H1 (cell line): ENCODE data around the gene STK40. TPM values are rescaled to one million over a fixed set of nuclear protein-coding genes. Genes with fewer than 3 reads are reported as not detected.

Experiments
- CTCF ChIA-PET: fragments of 300-600 bp; sonication (Branson Sonifier 250); formaldehyde crosslinking; loops from one replicate; lab custom pipeline; 2021; ENCODE audit not compliant: partially characterized antibody; lab: Charles Lee
- POLR2A ChIA-PET: fragments of 300-600 bp; sonication (Branson Sonifier 250); formaldehyde crosslinking; loops from one replicate; lab custom pipeline; 2021; ENCODE audit warnings: inconsistent platforms; ENCODE audit not compliant: partially characterized antibody; lab: Charles Lee
- DNase-seq, 2 experiments: peaks; one replicate each; pipeline versions ENCODE4 v3.0.0 to v3.0.0-alpha.2; 2010 to 2022; ENCODE audit warnings: low spot score in 2 of 2, low read depth in 1 of 2, mixed read lengths in 1 of 2
- FAIRE-seq: peaks from 2 replicates; lab custom pipeline; 2011; peaks lifted over from hg19 to GRCh38; lab: Jason Lieb, UNC
- H2AFZ ChIP-seq: 2 replicates; pipeline ENCODE4 v1.8.1; 2012; ENCODE audit warnings: low read length, inconsistent platforms
- H2AK5ac ChIP-seq: 2 replicates; pipeline ENCODE4 v1.6.1; 2013; ENCODE audit warnings: low read depth, low read length
- H2BK120ac ChIP-seq: replicated peaks from 2 replicates; pipeline ENCODE3; 2013; ENCODE audit warnings: low read depth, low read length, inconsistent platforms
- H2BK12ac ChIP-seq: 2 replicates; pipeline ENCODE4 v1.6.1; 2013; ENCODE audit warnings: low read depth, low read length
- H2BK15ac ChIP-seq: 2 replicates; pipeline ENCODE4 v1.6.1; 2013; ENCODE audit warnings: low read length
- H2BK20ac ChIP-seq: 2 replicates; pipeline ENCODE4 v1.6.1; 2013; ENCODE audit warnings: low read length
- H2BK5ac ChIP-seq: 2 replicates; pipeline ENCODE4 v1.6.1; 2013; ENCODE audit warnings: low read depth, low read length
- H3K14ac ChIP-seq: 2 replicates; pipeline ENCODE4 v1.6.1; 2013; ENCODE audit warnings: inconsistent platforms; ENCODE audit not compliant: insufficient read length
- H3K18ac ChIP-seq: 2 replicates; pipeline ENCODE4 v1.6.1; 2013; ENCODE audit warnings: low read length; ENCODE audit errors: extremely low read depth
- H3K23ac ChIP-seq: 2 replicates; pipeline ENCODE4 v1.6.1; 2013; ENCODE audit warnings: inconsistent platforms; ENCODE audit not compliant: insufficient read length
- H3K23me2 ChIP-seq: 2 replicates; pipeline ENCODE4 v1.6.1; 2013; ENCODE audit warnings: low read depth, low read length
- H3K27ac ChIP-seq: 2 replicates; pipeline ENCODE4 v1.6.1; 2011; ENCODE audit warnings: low read depth, low read length, inconsistent platforms
- H3K27me3 ChIP-seq, 4 experiments: replicated peaks in 1 of 4; 1 replicate in 1 of 4; 2 replicates in 3 of 4; pipeline versions ENCODE4 v1.6.1 to v1.8.1; 2011 to 2013; ENCODE audit warnings: low read length in 3 of 4, mild to moderate bottlenecking in 3 of 4, inconsistent platforms in 2 of 4, mixed read lengths in 2 of 4, moderate library complexity in 1 of 4; ENCODE audit not compliant: control insufficient read depth in 3 of 4, insufficient read depth in 3 of 4; ENCODE audit errors: extremely low read depth in 1 of 4
- H3K36me3 ChIP-seq, 4 experiments: 2 replicates each; pipeline versions ENCODE4 v1.6.1 to v1.8.1; 2011 to 2013; ENCODE audit warnings: mild to moderate bottlenecking in 4 of 4, low read length in 3 of 4, moderate library complexity in 2 of 4, control low read depth in 1 of 4, inconsistent platforms in 1 of 4; ENCODE audit not compliant: insufficient read depth in 4 of 4, control insufficient read depth in 2 of 4
- H3K4ac ChIP-seq: replicated peaks from 2 replicates; pipeline ENCODE3; 2013; ENCODE audit warnings: low read length, low read depth, mixed read lengths, inconsistent platforms; ENCODE audit not compliant: insufficient read length
- H3K4me1 ChIP-seq, 4 experiments: replicated peaks in 1 of 4; 1 replicate in 1 of 4; 2 replicates in 3 of 4; pipeline versions ENCODE4 v1.6.1 to v1.8.1; 2011 to 2013; ENCODE audit warnings: low read length in 3 of 4, inconsistent platforms in 2 of 4, mixed read lengths in 1 of 4; ENCODE audit not compliant: insufficient read depth in 4 of 4, control insufficient read depth in 3 of 4
- H3K4me2 ChIP-seq, 2 experiments: 2 replicates each; pipeline versions ENCODE4 v1.6.1 to v1.8.1; 2011 to 2013; ENCODE audit warnings: low read depth in 2 of 2, low read length in 2 of 2, control low read depth in 1 of 2, inconsistent platforms in 1 of 2, mild to moderate bottlenecking in 1 of 2; ENCODE audit not compliant: insufficient read depth in 1 of 2
- H3K4me3 ChIP-seq, 4 experiments: fragments of 200-600, 300-600 bp in 1 of 4; sonication (generic), shearing (Covaris generic), sonication (Bioruptor Twin) in 1 of 4; 2 replicates each; pipeline versions ENCODE4 v1.5.1 to v1.8.1; 2011 to 2016; ENCODE audit warnings: low read length in 4 of 4, low read depth in 3 of 4, control low read depth in 2 of 4, inconsistent platforms in 2 of 4, mild to moderate bottlenecking in 2 of 4, mixed read lengths in 1 of 4, moderate library complexity in 1 of 4; ENCODE audit not compliant: insufficient read depth in 2 of 4; ENCODE audit errors: extremely low read depth in 1 of 4
- H3K56ac ChIP-seq: replicated peaks from 2 replicates; pipeline ENCODE3; 2013; ENCODE audit warnings: low read depth, mild to moderate bottlenecking, mixed read lengths, low read length, inconsistent platforms; ENCODE audit not compliant: insufficient read length
- H3K79me1 ChIP-seq: 2 replicates; pipeline ENCODE4 v1.6.1; 2013; ENCODE audit warnings: low read depth, low read length, control low read depth
- H3K79me2 ChIP-seq, 2 experiments: 2 replicates each; pipeline versions ENCODE4 v1.6.1 to v1.8.1; 2012 to 2013; ENCODE audit warnings: low read length in 2 of 2, mild to moderate bottlenecking in 2 of 2, inconsistent platforms in 1 of 2; ENCODE audit not compliant: insufficient read depth in 2 of 2, control insufficient read depth in 1 of 2
- H3K9ac ChIP-seq, 4 experiments: replicated peaks in 1 of 4; 1 replicate in 1 of 4; 2 replicates in 3 of 4; pipeline versions ENCODE4 v1.6.1 to v1.8.1; 2011 to 2013; ENCODE audit warnings: low read depth in 3 of 4, low read length in 3 of 4, control low read depth in 2 of 4, mild to moderate bottlenecking in 2 of 4, moderate library complexity in 2 of 4, inconsistent platforms in 1 of 4; ENCODE audit errors: extremely low read depth in 1 of 4
- H3K9me3 ChIP-seq, 2 experiments: 2 replicates each; pipeline versions ENCODE4 v1.6.1 to v1.8.1; 2012 to 2013; ENCODE audit warnings: mild to moderate bottlenecking in 2 of 2, moderate library complexity in 2 of 2, control low read depth in 1 of 2, inconsistent platforms in 1 of 2, low read depth in 1 of 2, low read length in 1 of 2, mixed read lengths in 1 of 2; ENCODE audit not compliant: insufficient read depth in 2 of 2
- H4K20me1 ChIP-seq, 2 experiments: replicated peaks in 1 of 2; 2 replicates each; pipeline versions ENCODE3 to v1.8.1; 2011 to 2013; ENCODE audit warnings: inconsistent platforms in 2 of 2, low read length in 2 of 2, mild to moderate bottlenecking in 1 of 2; ENCODE audit not compliant: insufficient read depth in 2 of 2, control insufficient read depth in 1 of 2
- H4K5ac ChIP-seq: 2 replicates; pipeline ENCODE4 v1.6.1; 2013; ENCODE audit warnings: low read length, low read depth, mixed read lengths, inconsistent platforms; ENCODE audit not compliant: insufficient read length
- H4K8ac ChIP-seq: 2 replicates; pipeline ENCODE4 v1.8.0; 2013; ENCODE audit warnings: mild to moderate bottlenecking, moderate library complexity, low read length, inconsistent platforms; ENCODE audit not compliant: insufficient read depth; ENCODE audit errors: extremely low read depth
- H4K91ac ChIP-seq: replicated peaks from 2 replicates; pipeline ENCODE3; 2013; ENCODE audit warnings: low read length, mixed read lengths, inconsistent platforms; ENCODE audit not compliant: insufficient read length
- BACH1 ChIP-seq: IDR thresholded peaks from 2 replicates; pipeline ENCODE4 v1.6.1; 2012; ENCODE audit warnings: low read length, improper control_type of control experiment
- GABPA ChIP-seq: IDR thresholded peaks from 2 replicates; pipeline ENCODE4 v1.6.1; 2011; ENCODE audit warnings: mild to moderate bottlenecking, low read length, moderate library complexity, borderline replicate concordance; ENCODE audit not compliant: insufficient read depth
- JUND ChIP-seq: IDR thresholded peaks from 2 replicates; pipeline ENCODE4 v1.6.1; 2011; ENCODE audit warnings: mild to moderate bottlenecking, improper control_type of control experiment, low read length
- PHF8 ChIP-seq: fragments of 200-600 bp; sonication (generic); conservative IDR thresholded peaks from 2 replicates; pipeline ENCODE4 v1.7.1; 2012; ENCODE audit warnings: low read depth, mild to moderate bottlenecking, inconsistent platforms, low read length, moderate library complexity
- ZNF274 ChIP-seq: IDR thresholded peaks from 2 replicates; pipeline ENCODE4 v1.7.0; 2012; ENCODE audit warnings: low read length, borderline replicate concordance; ENCODE audit errors: extremely low read depth
- WGBS, 2 experiments: shearing (Covaris generic) in 1 of 2; methylation state at CpG; one replicate each; pipeline versions ENCODE4 v1.1.6 to v1.1.7; 2013 to 2015; ENCODE audit warnings: low lambda C conversion rate in 2 of 2, mixed read lengths in 2 of 2, inconsistent platforms in 1 of 2, low coverage in 1 of 2, missing lambda C conversion rate in 1 of 2; ENCODE audit not compliant: insufficient replicate concordance in 2 of 2, insufficient coverage in 1 of 2, insufficient read length in 1 of 2; ENCODE audit errors: extremely low coverage in 1 of 2, missing lambda C conversion rate in 1 of 2; 5-methylcytosine and 5-hydroxymethylcytosine counted together
- polyA plus RNA-seq, 7 experiments: library from polyadenylated mRNA; depleted of rRNA in 3 of 7; stranded (reverse) in 5 of 7; unstranded in 2 of 7; fragments of >200 nt in 5 of 7; fragments of 200-250 nt in 2 of 7; gene quantifications; 1 replicate in 5 of 7; 2 replicates in 1 of 7; 4 replicates in 1 of 7; pipeline versions ENCODE4 v1.2.1 to v1.2.3, GENCODE V29; 2011 to 2013; ENCODE audit warnings: missing spikeins in 2 of 7, mixed read lengths in 2 of 7
- total RNA-seq: library from RNA; stranded (reverse); fragmentation: NEBNext Ultra II Directional; extraction: Animal tissue kit (Norgen Biotek cat#: 25700); gene quantifications from 2 replicates; pipeline ENCODE4 v1.2.1, GENCODE V29; 2021
- TF ChIP-seq, protein P1 (sequence below): IDR thresholded peaks from 2 replicates; pipeline ENCODE4 v1.6.1; 2012; ENCODE audit warnings: inconsistent platforms

STK40 gene
- total and polyA plus RNA-seq, 2 of the 8 experiments (the other 6 are each of a cell fraction or from before 2014, with no cell fraction given): 13.6 to 28.6 TPM

DNA sequence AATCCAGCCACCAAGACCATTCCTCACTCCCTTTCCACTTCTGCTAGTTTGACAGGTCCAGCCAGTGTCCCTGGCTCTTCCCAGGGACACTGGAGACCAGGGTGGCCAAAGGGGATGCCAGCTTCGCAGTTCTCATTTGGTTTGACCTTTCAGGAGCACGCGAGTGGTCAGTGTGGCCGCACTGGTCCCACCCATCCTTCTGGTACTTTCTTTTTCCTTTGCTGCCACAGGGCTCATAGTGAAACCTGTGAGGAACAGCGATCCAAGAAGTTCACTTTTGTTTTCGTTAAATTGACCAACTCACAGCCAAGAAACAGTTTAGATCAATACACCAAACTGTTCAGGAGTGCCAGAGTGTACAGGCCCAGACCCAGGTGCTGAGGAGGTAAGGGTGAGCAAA is 47.9 kb downstream of the STK40 start:
- Histone ChIP-seq H3K79me2 (no peaks in the 10 kb centered on the region), H3K4me1 (no peaks in the 10 kb centered on the region; a peak in 1 of 7 replicates), H2BK15ac (no peak overlapping the region), H3K14ac (no peak overlapping the region), H2AK5ac (no peak overlapping the region), H3K18ac (no peak overlapping the region), H2AFZ (no peak overlapping the region), H2BK120ac (no peak overlapping the region), H3K27ac (no peak overlapping the region), H3K56ac (no peak overlapping the region), H2BK20ac (no peak overlapping the region), H3K9ac (no peak overlapping the region), H3K9me3 (no peaks in the 10 kb centered on the region), H2BK12ac (no peak overlapping the region; the same call in 1 of the 2 replicates), H3K79me1 (no peaks in the 10 kb centered on the region), H3K4ac (no peak overlapping the region), H3K23me2 (no peaks in the 10 kb centered on the region), H2BK5ac (no peak overlapping the region; the same call in 1 of the 2 replicates), H3K4me3 (no peak overlapping the region), H3K4me2 (no peak overlapping the region), H4K91ac (no peak overlapping the region), H3K27me3 (no peaks in the 10 kb centered on the region; a peak in 3 of 7 replicates), H4K5ac (no peak overlapping the region), H3K36me3 (peaks cover 0 to 3% (median 1%) of the 10 kb centered on the region in 4 experiments; a peak in 2 of 8 replicates), H4K8ac (no peak overlapping the region), H3K23ac (no peak overlapping the region), H4K20me1 (peaks cover 0 to 3% of the 10 kb centered on the region in 2 experiments)
- WGBS, 2 experiments: 92% methylated on average over 6 of the region's 6 CpGs; no CpG with 5 or more reads in 1 of the 2 experiments
- POLR2A ChIA-PET: interaction anchor here (0.8 to 4.3 kb wide), 3 partner anchors 12 to 16 kb away, joined by 3 to 23 read pairs (median 19); partner anchors contain the start of gene EVA1B
- CTCF ChIA-PET: interaction anchor here (10.0 kb wide), 1 partner anchor 17 kb away, joined by 150 read pairs; no protein-coding TSS in a partner anchor
- DNase-seq: no peak
- TF ChIP-seq JUND (no peak), PHF8 (no peak), ZNF274 (no peak), BACH1 (no peak), GABPA (no peak)
- TF ChIP-seq, protein P1, sequence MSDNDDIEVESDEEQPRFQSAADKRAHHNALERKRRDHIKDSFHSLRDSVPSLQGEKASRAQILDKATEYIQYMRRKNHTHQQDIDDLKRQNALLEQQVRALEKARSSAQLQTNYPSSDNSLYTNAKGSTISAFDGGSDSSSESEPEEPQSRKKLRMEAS: no peak
- no peak for FAIRE-seq
